DOHH2 (cell line): ENCODE data around the gene SLC2A3.
"Not testable (repeated sequence)": the region's sequence is repeated elsewhere in the genome, so short reads cannot be mapped to it uniquely, and the experiment has no call there.

Experiments
- H3F3A ChIP-seq: fragments of 200-600 bp; sonication (generic), shearing (Covaris generic); 2 replicates; pipeline ENCODE4 v1.6.0; 2016; ENCODE audit warnings: antibody characterized with exemption, mild to moderate bottlenecking; ENCODE audit not compliant: control insufficient read depth, insufficient read depth
- H3K27ac ChIP-seq: fragments of 200-600 bp; sonication (generic); 2 replicates; pipeline ENCODE4 v1.5.1; 2014; ENCODE audit warnings: low read depth, mild to moderate bottlenecking, low read length, moderate library complexity
- H3K27me3 ChIP-seq: fragments of 200-600 bp; sonication (generic); 2 replicates; pipeline ENCODE4 v1.6.1; 2014; ENCODE audit warnings: mild to moderate bottlenecking, low read length, mixed read lengths; ENCODE audit not compliant: control insufficient read depth
- H3K36me3 ChIP-seq: fragments of 200-600 bp; sonication (generic); 2 replicates; pipeline ENCODE4 v1.6.1; 2014; ENCODE audit warnings: mild to moderate bottlenecking, low read length, moderate library complexity, mixed read lengths; ENCODE audit not compliant: control insufficient read depth
- H3K4me1 ChIP-seq: fragments of 200-600 bp; sonication (generic); 2 replicates; pipeline ENCODE4 v1.6.1; 2014; ENCODE audit warnings: mild to moderate bottlenecking, low read length, mixed read lengths; ENCODE audit not compliant: control insufficient read depth
- H3K4me2 ChIP-seq: fragments of 200-600 bp; sonication (generic); 2 replicates; pipeline ENCODE4 v1.6.0; 2014; ENCODE audit warnings: mild to moderate bottlenecking, low read length, moderate library complexity
- H3K4me3 ChIP-seq: fragments of 200-600 bp; sonication (generic); 2 replicates; pipeline ENCODE4 v1.5.1; 2014; ENCODE audit warnings: mild to moderate bottlenecking, low read length, mixed read lengths
- H3K79me2 ChIP-seq: fragments of 200-600 bp; sonication (generic); 2 replicates; pipeline ENCODE4 v1.6.1; 2014; ENCODE audit warnings: mild to moderate bottlenecking, low read length, mixed read lengths; ENCODE audit not compliant: control insufficient read depth
- H3K9me2 ChIP-seq: fragments of 200-600 bp; sonication (generic); replicated peaks from 2 replicates; pipeline ENCODE4 v1.6.1; 2014; ENCODE audit warnings: mild to moderate bottlenecking, low read length, mixed read lengths; ENCODE audit not compliant: control insufficient read depth
- H3K9me3 ChIP-seq: fragments of 200-600 bp; sonication (generic); 2 replicates; pipeline ENCODE4 v1.6.1; 2014; ENCODE audit warnings: antibody characterized with exemption, low read length, mixed read lengths; ENCODE audit not compliant: control insufficient read depth, insufficient read depth
- H4K20me1 ChIP-seq: fragments of 200-600 bp; sonication (generic); 2 replicates; pipeline ENCODE4 v1.6.0; 2014; ENCODE audit warnings: low read depth, mild to moderate bottlenecking, antibody characterized with exemption, low read length, moderate library complexity; ENCODE audit not compliant: control insufficient read depth, insufficient read depth
- EZH2phosphoT487 ChIP-seq: fragments of 200-600 bp; sonication (generic); IDR thresholded peaks from 2 replicates; pipeline ENCODE4 v1.6.1; 2017; ENCODE audit warnings: borderline replicate concordance, mild to moderate bottlenecking, antibody characterized with exemption, low read length, moderate library complexity, mixed read lengths
- TF ChIP-seq, protein P1 (sequence below): fragments of 200-600 bp; sonication (generic); IDR thresholded peaks from one replicate; pipeline ENCODE4 v1.5.1; 2014; ENCODE audit warnings: antibody characterized with exemption, mild to moderate bottlenecking, low read depth, low read length; ENCODE audit not compliant: poor library complexity, severe bottlenecking

Gene SLC2A3

DNA sequence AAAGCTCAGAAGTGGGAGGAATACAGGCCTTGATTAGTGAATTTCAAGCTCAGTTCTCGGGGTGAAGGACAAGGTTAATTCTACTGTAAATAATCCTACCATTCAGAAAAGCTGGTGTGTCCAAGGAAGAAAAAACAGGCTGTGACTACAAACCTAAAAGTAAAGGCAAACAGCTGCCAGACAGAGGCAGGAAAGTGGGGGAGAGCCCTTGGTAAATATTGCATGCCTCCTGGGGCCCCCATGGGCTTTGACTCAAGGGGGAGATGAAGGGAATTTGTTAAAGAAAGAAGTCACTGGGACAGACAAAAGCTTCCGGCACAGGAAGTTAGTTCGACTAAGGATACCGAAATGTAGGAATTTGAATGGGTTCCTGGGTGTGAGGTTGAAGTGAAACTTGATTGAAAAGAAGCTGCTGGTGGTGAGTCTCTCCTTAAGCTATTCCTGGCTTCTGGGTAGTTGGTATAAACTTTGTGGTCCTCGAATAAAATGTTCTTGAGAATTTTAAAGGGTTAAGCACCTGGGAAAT lies 30.3 kb downstream of the SLC2A3 start:
- H3K27ac ChIP-seq = not testable (repeated sequence)

DNA sequence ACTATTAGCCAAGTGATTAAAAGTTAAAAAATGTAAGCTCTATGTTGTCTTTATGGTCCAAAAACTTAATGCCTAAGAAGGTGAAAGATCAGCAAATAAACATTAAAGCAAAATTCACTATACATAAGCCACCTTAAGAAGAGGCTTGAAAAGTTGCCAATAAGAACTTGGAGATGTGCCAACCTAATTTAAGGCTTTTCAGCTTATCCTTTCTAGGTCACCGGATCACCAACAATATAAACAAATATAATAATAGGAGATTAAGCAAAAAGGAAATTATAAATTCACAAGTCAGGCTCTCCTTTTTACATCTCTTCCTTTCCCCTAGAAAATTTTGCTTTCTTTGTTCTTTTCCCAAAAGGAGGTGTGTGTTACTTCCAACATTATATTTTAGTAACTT lies 30.9 kb downstream of the SLC2A3 start:
- H3K4me3 ChIP-seq = no peak overlapping the region
- H3K36me3 ChIP-seq = no peaks in the 10 kb centered on the region
- no peak for TF ChIP-seq EZH2phosphoT487
- TF ChIP-seq, protein P1, sequence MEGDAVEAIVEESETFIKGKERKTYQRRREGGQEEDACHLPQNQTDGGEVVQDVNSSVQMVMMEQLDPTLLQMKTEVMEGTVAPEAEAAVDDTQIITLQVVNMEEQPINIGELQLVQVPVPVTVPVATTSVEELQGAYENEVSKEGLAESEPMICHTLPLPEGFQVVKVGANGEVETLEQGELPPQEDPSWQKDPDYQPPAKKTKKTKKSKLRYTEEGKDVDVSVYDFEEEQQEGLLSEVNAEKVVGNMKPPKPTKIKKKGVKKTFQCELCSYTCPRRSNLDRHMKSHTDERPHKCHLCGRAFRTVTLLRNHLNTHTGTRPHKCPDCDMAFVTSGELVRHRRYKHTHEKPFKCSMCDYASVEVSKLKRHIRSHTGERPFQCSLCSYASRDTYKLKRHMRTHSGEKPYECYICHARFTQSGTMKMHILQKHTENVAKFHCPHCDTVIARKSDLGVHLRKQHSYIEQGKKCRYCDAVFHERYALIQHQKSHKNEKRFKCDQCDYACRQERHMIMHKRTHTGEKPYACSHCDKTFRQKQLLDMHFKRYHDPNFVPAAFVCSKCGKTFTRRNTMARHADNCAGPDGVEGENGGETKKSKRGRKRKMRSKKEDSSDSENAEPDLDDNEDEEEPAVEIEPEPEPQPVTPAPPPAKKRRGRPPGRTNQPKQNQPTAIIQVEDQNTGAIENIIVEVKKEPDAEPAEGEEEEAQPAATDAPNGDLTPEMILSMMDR = no peak
- H3K79me2 ChIP-seq = no peaks in the 10 kb centered on the region
- H4K20me1 ChIP-seq = no peaks in the 10 kb centered on the region
- H3K4me1 ChIP-seq = no peaks in the 10 kb centered on the region
- no peaks in the 10 kb centered on the region for H3K9me3 ChIP-seq
- H3K27me3 ChIP-seq = no peaks in the 10 kb centered on the region
- no peak overlapping the region for H3K4me2 ChIP-seq
- no peak overlapping the region for H3K27ac ChIP-seq
- H3K9me2 ChIP-seq = no peaks in the 10 kb centered on the region
- no peaks in the 10 kb centered on the region for H3F3A ChIP-seq

More for the DNA sequence above, 30.3 kb downstream of the SLC2A3 start:
- H3K36me3 ChIP-seq, H3K27me3 ChIP-seq, H4K20me1 ChIP-seq, H3K9me2 ChIP-seq, H3K79me2 ChIP-seq, H3K4me3 ChIP-seq, H3K9me3 ChIP-seq, H3K4me1 ChIP-seq, H3F3A ChIP-seq, H3K4me2 ChIP-seq: not testable (repeated sequence)

DNA sequence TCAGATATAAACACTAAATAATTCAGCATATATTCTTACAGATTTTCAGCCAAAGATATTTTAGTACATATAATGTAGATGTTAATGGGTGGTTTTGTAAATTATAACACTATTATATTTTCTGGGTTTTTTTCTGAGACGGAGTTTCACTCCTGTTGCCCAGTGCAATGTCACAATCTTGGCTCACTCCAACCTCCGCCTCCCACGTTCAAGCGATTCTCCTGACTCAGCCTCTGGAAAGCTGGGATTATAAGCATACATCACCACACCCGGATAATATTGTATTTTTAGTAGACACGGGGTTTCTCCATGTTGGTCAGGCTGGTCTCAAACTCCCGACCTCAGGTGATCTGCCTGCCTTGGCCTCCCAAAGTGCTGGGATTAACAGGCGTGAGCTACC lies 33.6 kb downstream of the SLC2A3 start:
- H3K9me3 ChIP-seq, H3K27me3 ChIP-seq, H3K27ac ChIP-seq, H4K20me1 ChIP-seq, H3K4me1 ChIP-seq, H3K9me2 ChIP-seq, H3K79me2 ChIP-seq, H3K36me3 ChIP-seq, H3F3A ChIP-seq, H3K4me3 ChIP-seq, H3K4me2 ChIP-seq: not testable (repeated sequence)

DNA sequence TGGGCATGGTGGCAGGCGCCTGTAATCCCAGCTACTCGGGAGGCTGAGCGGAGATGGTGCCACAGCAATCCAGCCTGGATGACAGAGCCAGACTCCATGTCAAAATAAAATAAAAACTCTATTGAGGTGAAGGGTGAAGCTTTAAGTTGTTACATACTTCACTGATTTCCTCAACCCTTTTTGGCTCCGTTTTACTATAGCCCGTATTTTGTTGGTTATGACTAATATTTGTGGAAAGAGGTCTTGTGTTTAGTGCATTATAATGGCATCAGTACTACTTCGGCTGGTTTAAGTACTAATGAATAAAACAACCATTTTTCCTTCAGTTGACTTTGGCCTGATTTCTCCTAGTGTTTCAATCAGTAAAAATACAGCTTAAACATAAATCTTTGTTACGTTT lies 36.2 kb downstream of the SLC2A3 start:
- Histone ChIP-seq H3K4me1 (no peaks in the 10 kb centered on the region), H3K27ac (no peak overlapping the region), H3K27me3 (no peaks in the 10 kb centered on the region), H3K36me3 (no peaks in the 10 kb centered on the region), H3K9me3 (no peaks in the 10 kb centered on the region), H3K4me2 (no peak overlapping the region), H3K4me3 (no peak overlapping the region), H3F3A (no peaks in the 10 kb centered on the region), H3K79me2 (no peaks in the 10 kb centered on the region), H4K20me1 (no peaks in the 10 kb centered on the region), H3K9me2 (no peaks in the 10 kb centered on the region)
- TF ChIP-seq, protein P1 = no peak
- no peak for TF ChIP-seq EZH2phosphoT487

DNA sequence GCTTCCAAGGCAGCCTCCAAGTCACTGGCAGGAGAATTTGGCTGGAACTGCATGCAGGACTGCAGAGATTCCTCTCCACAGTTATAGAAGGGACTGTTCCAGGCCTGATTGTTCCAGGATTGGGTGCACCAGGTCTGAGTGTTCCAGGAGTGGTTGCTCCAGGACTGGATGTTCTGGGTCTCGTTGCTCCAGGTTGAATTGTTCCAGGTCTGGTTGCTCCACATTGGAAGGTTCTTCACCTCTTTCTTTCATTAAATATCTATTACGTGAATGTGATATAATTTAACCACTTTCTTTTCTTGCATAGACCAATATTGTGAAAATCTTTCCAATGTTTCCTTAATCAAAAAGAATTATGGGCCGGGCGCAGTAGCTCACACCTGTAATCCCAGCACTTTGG lies 39.3 kb downstream of the SLC2A3 start:
- H3K4me3 ChIP-seq, H3K36me3 ChIP-seq, H3K27ac ChIP-seq, H3K79me2 ChIP-seq, H3K4me2 ChIP-seq, H4K20me1 ChIP-seq, H3K27me3 ChIP-seq, H3F3A ChIP-seq, H3K4me1 ChIP-seq, H3K9me2 ChIP-seq, H3K9me3 ChIP-seq: not testable (repeated sequence)
